Loucy (cell line): Measurements from ENCODE around the gene RPL27A.

Experiments used
- H2AFZ ChIP-seq: fragments of 200-600 bp; sonication (generic); 2 replicates; pipeline ENCODE4 v1.6.0; 2016; ENCODE audit warnings: antibody characterized with exemption, mild to moderate bottlenecking, low read length, moderate library complexity
- H3F3A ChIP-seq: fragments of 200-600 bp; 2 replicates; pipeline ENCODE4 v1.6.0; 2016; ENCODE audit warnings: antibody characterized with exemption, low read depth, mild to moderate bottlenecking
- H3K27me3 ChIP-seq: fragments of 200-600 bp; sonication (generic); 2 replicates; pipeline ENCODE4 v1.6.1; 2014; ENCODE audit warnings: low read length, mild to moderate bottlenecking; ENCODE audit not compliant: insufficient read depth, poor library complexity, severe bottlenecking
- H3K36me3 ChIP-seq: fragments of 200-600 bp; sonication (generic); 2 replicates; pipeline ENCODE4 v1.6.1; 2016; ENCODE audit warnings: low read length; ENCODE audit not compliant: insufficient read depth
- H3K4me1 ChIP-seq: fragments of 200-600 bp; sonication (generic); 2 replicates; pipeline ENCODE4 v1.5.1; 2014; ENCODE audit warnings: low read length, mild to moderate bottlenecking; ENCODE audit not compliant: insufficient read depth, poor library complexity, severe bottlenecking
- H3K4me2 ChIP-seq: fragments of 200-600 bp; sonication (generic); 2 replicates; pipeline ENCODE4 v1.6.0; 2014; ENCODE audit warnings: antibody characterized with exemption, low read length, low read depth, mild to moderate bottlenecking; ENCODE audit not compliant: poor library complexity, severe bottlenecking
- H3K4me3 ChIP-seq: fragments of 200-600 bp; sonication (generic); 2 replicates; pipeline ENCODE4 v1.5.1; 2014; ENCODE audit warnings: low read length, mild to moderate bottlenecking, mixed read lengths; ENCODE audit not compliant: poor library complexity, severe bottlenecking
- H3K79me2 ChIP-seq: fragments of 200-600 bp; sonication (generic); 2 replicates; pipeline ENCODE4 v1.6.1; 2014; ENCODE audit warnings: low read length; ENCODE audit not compliant: insufficient read depth
- H3K9ac ChIP-seq: fragments of 200-600 bp; sonication (generic); 2 replicates; pipeline ENCODE4 v1.6.0; 2014; ENCODE audit warnings: mild to moderate bottlenecking, low read depth, low read length, moderate library complexity; ENCODE audit not compliant: poor library complexity, severe bottlenecking
- H3K9me2 ChIP-seq: fragments of 200-600 bp; sonication (generic); replicated peaks from 2 replicates; pipeline ENCODE4 v1.6.1; 2016; ENCODE audit warnings: low read depth, low read length, mixed read lengths
- H3K9me3 ChIP-seq: fragments of 200-600 bp; sonication (generic); 2 replicates; pipeline ENCODE4 v1.6.1; 2014; ENCODE audit warnings: mild to moderate bottlenecking, antibody characterized with exemption, low read length, low read depth; ENCODE audit not compliant: insufficient read depth
- H4K20me1 ChIP-seq: fragments of 200-600 bp; sonication (generic); 2 replicates; pipeline ENCODE4 v1.6.0; 2014; ENCODE audit warnings: antibody characterized with exemption, low read length, mild to moderate bottlenecking; ENCODE audit not compliant: insufficient read depth, poor library complexity, severe bottlenecking
- EZH2phosphoT487 ChIP-seq: fragments of 200-600 bp; IDR thresholded peaks from 2 replicates; pipeline ENCODE4 v1.6.1; 2018; ENCODE audit warnings: antibody characterized with exemption, mild to moderate bottlenecking, moderate library complexity, borderline replicate concordance
- TF ChIP-seq, protein P1 (sequence below): fragments of 200-600 bp; sonication (generic); conservative IDR thresholded peaks from 2 replicates; pipeline ENCODE4 v1.5.1; 2014; ENCODE audit warnings: mild to moderate bottlenecking, antibody characterized with exemption, low read length

Gene RPL27A

DNA sequence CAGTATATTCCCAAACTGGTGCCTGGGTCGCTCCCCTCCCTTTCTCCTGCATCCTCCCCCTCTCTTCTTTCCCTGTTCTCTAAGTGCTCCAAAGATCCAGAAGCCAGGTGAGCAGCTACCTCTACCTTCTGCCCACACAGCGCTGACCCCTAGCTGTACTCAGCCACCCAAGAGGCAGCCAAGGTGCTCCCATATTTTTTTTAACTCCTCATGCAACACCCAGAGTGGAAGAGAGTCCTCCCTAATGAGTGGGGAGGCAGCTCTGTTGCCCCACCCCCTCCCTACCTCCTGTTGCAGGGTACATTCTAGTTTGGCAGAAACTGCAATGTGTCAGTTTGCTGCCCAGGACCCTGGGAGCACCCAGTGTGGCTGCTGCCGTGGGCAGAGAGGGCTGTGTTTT lies 40.2 kb downstream of the RPL27A start:
- no peaks in the 10 kb centered on the region for H3K79me2 ChIP-seq
- no peak for TF ChIP-seq EZH2phosphoT487
- TF ChIP-seq, protein P1, sequence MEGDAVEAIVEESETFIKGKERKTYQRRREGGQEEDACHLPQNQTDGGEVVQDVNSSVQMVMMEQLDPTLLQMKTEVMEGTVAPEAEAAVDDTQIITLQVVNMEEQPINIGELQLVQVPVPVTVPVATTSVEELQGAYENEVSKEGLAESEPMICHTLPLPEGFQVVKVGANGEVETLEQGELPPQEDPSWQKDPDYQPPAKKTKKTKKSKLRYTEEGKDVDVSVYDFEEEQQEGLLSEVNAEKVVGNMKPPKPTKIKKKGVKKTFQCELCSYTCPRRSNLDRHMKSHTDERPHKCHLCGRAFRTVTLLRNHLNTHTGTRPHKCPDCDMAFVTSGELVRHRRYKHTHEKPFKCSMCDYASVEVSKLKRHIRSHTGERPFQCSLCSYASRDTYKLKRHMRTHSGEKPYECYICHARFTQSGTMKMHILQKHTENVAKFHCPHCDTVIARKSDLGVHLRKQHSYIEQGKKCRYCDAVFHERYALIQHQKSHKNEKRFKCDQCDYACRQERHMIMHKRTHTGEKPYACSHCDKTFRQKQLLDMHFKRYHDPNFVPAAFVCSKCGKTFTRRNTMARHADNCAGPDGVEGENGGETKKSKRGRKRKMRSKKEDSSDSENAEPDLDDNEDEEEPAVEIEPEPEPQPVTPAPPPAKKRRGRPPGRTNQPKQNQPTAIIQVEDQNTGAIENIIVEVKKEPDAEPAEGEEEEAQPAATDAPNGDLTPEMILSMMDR: no peak
- H3K9me2 ChIP-seq: no peaks in the 10 kb centered on the region
- no peaks in the 10 kb centered on the region for H3K4me1 ChIP-seq
- no peak overlapping the region for H3K9ac ChIP-seq
- no peak overlapping the region for H3K4me3 ChIP-seq
- H4K20me1 ChIP-seq: no peaks in the 10 kb centered on the region
- H3K9me3 ChIP-seq: no peaks in the 10 kb centered on the region
- H3K4me2 ChIP-seq: no peak overlapping the region
- H3K36me3 ChIP-seq: no peaks in the 10 kb centered on the region
- H3K27me3 ChIP-seq: no peaks in the 10 kb centered on the region
- no peak overlapping the region for H2AFZ ChIP-seq
- no peaks in the 10 kb centered on the region for H3F3A ChIP-seq

DNA sequence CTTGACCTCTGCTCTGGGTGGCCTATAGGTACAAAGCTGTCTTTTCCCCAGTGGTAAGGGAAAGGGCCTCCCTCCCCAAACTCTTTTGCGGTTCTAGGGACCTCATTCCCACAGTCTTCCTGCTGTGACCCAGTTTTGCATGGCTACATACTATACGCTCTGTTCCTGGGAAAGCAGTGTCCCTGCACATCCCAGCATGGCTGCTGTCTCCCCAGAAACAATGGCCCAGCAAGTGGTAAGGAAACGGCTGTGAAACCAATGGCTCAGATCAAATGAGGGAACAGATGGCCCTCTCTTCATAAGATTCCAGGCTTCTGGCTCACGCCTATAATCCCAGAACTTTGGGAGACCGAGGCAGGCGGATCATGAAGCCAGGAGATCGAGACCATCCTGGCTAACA lies 41.1 kb downstream of the RPL27A start:
- H3K9me3 ChIP-seq: no peaks in the 10 kb centered on the region
- no peak overlapping the region for H2AFZ ChIP-seq
- no peaks in the 10 kb centered on the region for H3K9me2 ChIP-seq
- no peaks in the 10 kb centered on the region for H3F3A ChIP-seq
- no peak for TF ChIP-seq EZH2phosphoT487
- TF ChIP-seq, protein P1: no peak
- H3K79me2 ChIP-seq: no peaks in the 10 kb centered on the region
- no peaks in the 10 kb centered on the region for H3K4me1 ChIP-seq
- H3K4me2 ChIP-seq: no peak overlapping the region
- no peaks in the 10 kb centered on the region for H3K36me3 ChIP-seq
- H4K20me1 ChIP-seq: no peaks in the 10 kb centered on the region
- H3K4me3 ChIP-seq: no peak overlapping the region
- no peak overlapping the region for H3K9ac ChIP-seq
- no peaks in the 10 kb centered on the region for H3K27me3 ChIP-seq

DNA sequence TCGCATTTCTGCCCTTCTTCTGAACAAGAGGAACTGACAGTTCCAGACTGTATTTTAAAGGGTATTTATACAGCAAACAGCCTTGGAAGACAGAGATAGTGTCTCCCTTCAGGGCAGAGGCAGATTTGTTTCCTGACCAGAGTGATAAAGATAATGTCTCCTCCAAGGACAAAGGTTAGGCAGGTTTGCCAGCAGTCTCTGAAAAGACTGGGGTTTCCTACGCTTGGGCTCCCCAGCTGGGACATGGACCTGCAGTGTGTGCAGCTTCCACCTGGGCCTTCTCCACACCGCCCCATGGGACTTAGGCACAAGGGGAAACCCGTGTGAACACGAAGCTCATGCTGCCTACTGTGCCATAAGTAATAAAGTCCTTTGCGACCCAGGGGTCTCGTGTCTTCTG lies 42.1 kb downstream of the RPL27A start:
- Histone ChIP-seq H3K9me2 (no peaks in the 10 kb centered on the region), H3K4me2 (no peak overlapping the region), H2AFZ (no peak overlapping the region), H3K36me3 (no peaks in the 10 kb centered on the region), H4K20me1 (no peaks in the 10 kb centered on the region), H3K27me3 (no peaks in the 10 kb centered on the region), H3F3A (no peaks in the 10 kb centered on the region), H3K4me3 (no peak overlapping the region), H3K9me3 (no peaks in the 10 kb centered on the region), H3K79me2 (no peaks in the 10 kb centered on the region), H3K4me1 (no peaks in the 10 kb centered on the region), H3K9ac (no peak overlapping the region)
- TF ChIP-seq, protein P1: no peak
- no peak for TF ChIP-seq EZH2phosphoT487
